Nephron (organoid): ENCODE measurements around the gene TFB2M.

Source experiments
- H3K27ac Mint-ChIP-seq, 3 experiments: 2 replicates each; pipeline ENCODE4 v1.8.0; 2020; ENCODE audit warnings: mixed read lengths in 3 of 3, mild to moderate bottlenecking in 2 of 3, moderate library complexity in 1 of 3
- H3K27me3 Mint-ChIP-seq: 2 replicates; pipeline ENCODE4 v1.8.0; 2021; ENCODE audit warnings: low read depth, mild to moderate bottlenecking, moderate library complexity, mixed read lengths
- H3K36me3 Mint-ChIP-seq: 2 replicates; pipeline ENCODE4 v1.8.0; 2020; ENCODE audit warnings: low read depth, mixed read lengths
- H3K4me1 Mint-ChIP-seq: 2 replicates; pipeline ENCODE4 v1.8.0; 2020; ENCODE audit warnings: mixed read lengths
- H3K4me3 Mint-ChIP-seq, 3 experiments: 2 replicates each; pipeline ENCODE4 v1.8.0; 2020; ENCODE audit warnings: mild to moderate bottlenecking in 3 of 3, mixed read lengths in 3 of 3, moderate library complexity in 2 of 3
- H3K9me3 Mint-ChIP-seq: 2 replicates; pipeline ENCODE4 v1.8.0; 2020; ENCODE audit warnings: mixed read lengths
- TF ChIP-seq, protein P1 (sequence below), 3 experiments: fragments of 200-600 bp; sonication (generic); IDR thresholded peaks; one replicate each; pipeline ENCODE4 v1.5.0; 2021; ENCODE audit warnings: antibody characterized with exemption in 3 of 3; ENCODE audit not compliant: unreplicated experiment in 3 of 3

Gene TFB2M

DNA sequence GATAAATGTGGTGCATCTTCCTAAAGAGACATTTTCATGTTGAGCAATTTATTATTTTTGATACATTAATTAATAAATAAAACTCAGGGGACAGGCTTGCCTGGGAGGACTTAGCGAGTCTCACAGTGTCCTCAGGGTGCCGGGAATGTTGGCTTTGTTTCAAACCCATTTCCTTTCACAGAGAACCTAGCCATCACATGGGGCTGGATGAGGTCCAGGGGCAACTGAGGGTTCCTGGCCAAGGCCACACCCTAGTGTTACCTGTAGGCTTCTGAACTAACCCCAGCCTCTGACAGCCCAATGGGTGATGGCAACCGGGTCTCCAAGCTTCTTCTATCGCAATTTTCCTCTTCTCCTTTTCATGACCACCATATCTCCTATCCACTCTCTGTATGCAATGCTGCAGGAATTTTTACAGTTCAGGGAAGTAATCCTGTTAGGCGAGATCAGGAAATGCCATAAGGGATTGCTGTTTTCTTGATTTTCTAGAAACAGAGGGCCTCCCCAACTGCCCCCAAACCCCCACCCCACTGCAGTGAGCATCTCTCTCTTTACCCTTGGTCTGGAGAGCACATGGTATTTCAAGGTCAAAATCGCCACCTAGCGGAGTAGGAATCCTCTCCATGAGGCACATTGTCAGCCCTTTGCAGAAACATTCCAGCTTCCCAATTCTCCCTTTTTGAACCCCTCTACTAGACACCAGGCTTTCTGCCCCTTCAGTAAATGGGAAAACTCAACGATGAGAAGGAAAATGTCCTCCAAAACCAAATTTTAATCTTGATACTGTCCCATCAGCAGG, 36.9 kb downstream of the TFB2M start:
- Mint-ChIP-seq H3K4me3 (no peak overlapping the region), H3K4me1 (no peaks in the 10 kb centered on the region), H3K9me3 (peaks cover 18% of the 10 kb centered on the region), H3K36me3 (no peaks in the 10 kb centered on the region), H3K27me3 (peaks cover 17% of the 10 kb centered on the region), H3K27ac (no peak overlapping the region)
- TF ChIP-seq, protein P1, sequence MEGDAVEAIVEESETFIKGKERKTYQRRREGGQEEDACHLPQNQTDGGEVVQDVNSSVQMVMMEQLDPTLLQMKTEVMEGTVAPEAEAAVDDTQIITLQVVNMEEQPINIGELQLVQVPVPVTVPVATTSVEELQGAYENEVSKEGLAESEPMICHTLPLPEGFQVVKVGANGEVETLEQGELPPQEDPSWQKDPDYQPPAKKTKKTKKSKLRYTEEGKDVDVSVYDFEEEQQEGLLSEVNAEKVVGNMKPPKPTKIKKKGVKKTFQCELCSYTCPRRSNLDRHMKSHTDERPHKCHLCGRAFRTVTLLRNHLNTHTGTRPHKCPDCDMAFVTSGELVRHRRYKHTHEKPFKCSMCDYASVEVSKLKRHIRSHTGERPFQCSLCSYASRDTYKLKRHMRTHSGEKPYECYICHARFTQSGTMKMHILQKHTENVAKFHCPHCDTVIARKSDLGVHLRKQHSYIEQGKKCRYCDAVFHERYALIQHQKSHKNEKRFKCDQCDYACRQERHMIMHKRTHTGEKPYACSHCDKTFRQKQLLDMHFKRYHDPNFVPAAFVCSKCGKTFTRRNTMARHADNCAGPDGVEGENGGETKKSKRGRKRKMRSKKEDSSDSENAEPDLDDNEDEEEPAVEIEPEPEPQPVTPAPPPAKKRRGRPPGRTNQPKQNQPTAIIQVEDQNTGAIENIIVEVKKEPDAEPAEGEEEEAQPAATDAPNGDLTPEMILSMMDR (IDR thresholded peaks at IDR 0.05; ENCODE audit: unreplicated experiment in 3 of 3) = no peak

DNA sequence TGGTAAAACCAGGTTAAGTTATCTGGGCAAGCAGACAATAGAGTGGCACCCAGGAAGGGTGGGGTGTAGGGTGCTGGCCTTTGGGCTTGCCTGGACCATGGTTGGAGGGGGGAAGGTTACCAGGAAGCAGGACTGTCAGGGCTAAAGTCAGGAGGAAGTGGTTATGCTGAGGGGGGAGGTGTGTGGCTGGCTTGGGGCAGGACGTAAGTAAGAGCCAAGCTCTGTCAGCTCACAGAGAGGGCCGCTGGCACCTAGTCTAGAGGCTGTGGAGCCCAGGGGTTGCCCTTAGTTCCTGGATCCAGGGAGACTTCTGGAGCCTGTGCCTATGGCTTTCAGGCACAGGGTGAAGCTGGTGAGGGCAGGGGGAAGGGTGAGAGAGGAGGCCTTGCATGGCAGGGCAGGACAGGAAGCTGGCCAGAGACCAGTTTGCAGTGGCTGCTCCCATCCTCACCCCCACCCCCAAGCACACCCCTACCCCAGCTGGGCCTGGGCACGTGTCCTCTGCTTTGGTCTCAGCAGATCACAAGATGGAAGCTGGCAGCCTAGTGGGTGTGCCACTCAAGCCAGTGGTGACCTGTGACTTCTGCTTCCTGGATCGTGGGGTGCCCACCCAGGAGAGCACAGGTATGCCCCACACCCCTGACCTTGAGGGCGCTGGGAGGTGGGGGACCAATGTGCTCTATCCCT, 38.5 kb downstream of the TFB2M start:
- H3K4me1 Mint-ChIP-seq = no peaks in the 10 kb centered on the region
- peaks cover 18% of the 10 kb centered on the region for H3K9me3 Mint-ChIP-seq
- H3K27ac Mint-ChIP-seq = no peak overlapping the region
- no peaks in the 10 kb centered on the region for H3K36me3 Mint-ChIP-seq
- TF ChIP-seq, protein P1 (IDR thresholded peaks at IDR 0.05; ENCODE audit: unreplicated experiment in 3 of 3) = no peak
- H3K4me3 Mint-ChIP-seq = no peak overlapping the region
- H3K27me3 Mint-ChIP-seq = peaks cover 17% of the 10 kb centered on the region

DNA sequence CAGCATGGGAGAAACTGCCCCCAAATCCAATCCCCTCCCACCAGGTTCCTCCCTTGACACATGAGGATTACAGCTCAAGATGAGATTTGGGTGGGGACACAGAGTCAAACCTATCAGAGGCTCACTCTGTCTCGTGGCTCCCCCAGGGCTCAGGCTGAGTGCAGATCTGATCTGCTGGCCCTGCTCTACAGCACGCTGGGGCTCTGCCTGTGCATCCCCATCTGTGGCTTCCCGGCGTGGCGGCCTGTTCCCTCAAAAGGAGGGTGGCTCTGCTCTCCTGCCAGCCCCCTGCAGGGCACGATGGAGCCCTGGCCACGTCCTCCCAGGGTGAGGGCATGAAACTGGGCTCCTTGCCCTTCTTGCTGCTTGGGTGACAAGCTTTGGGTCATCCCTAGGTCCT, 39.1 kb downstream of the TFB2M start:
- Mint-ChIP-seq H3K4me1 (no peaks in the 10 kb centered on the region), H3K4me3 (no peak overlapping the region), H3K27ac (no peak overlapping the region), H3K27me3 (peaks cover 16% of the 10 kb centered on the region), H3K36me3 (no peaks in the 10 kb centered on the region), H3K9me3 (peaks cover 20% of the 10 kb centered on the region)
- TF ChIP-seq, protein P1 (IDR thresholded peaks at IDR 0.05; ENCODE audit: unreplicated experiment in 3 of 3) = no peak

GRCh38 chr1:246526380-246526779, 39.7 kb downstream of the TFB2M start:
- Mint-ChIP-seq H3K36me3 (no peaks in the 10 kb centered on the region), H3K4me3 (no peak overlapping the region), H3K27me3 (peaks cover 10% of the 10 kb centered on the region), H3K27ac (no peak overlapping the region), H3K9me3 (peaks cover 21% of the 10 kb centered on the region), H3K4me1 (no peaks in the 10 kb centered on the region)
- TF ChIP-seq, protein P1 (IDR thresholded peaks at IDR 0.05; ENCODE audit: unreplicated experiment in 3 of 3) = no peak

- no peak overlapping the region for H3K4me3 Mint-ChIP-seq
- H3K4me1 Mint-ChIP-seq = no peaks in the 10 kb centered on the region
- no peak overlapping the region for H3K27ac Mint-ChIP-seq
- H3K36me3 Mint-ChIP-seq = no peaks in the 10 kb centered on the region
- TF ChIP-seq, protein P1 (IDR thresholded peaks at IDR 0.05; ENCODE audit: unreplicated experiment in 3 of 3) = no peak
- H3K27me3 Mint-ChIP-seq = peaks cover 4% of the 10 kb centered on the region
- peaks cover 29% of the 10 kb centered on the region for H3K9me3 Mint-ChIP-seq
Observed at GRCh38 chr1:246519514-246519913, 46.5 kb downstream of the TFB2M start.
